ENCODE measurements around the gene ADCY1. TPM values are rescaled to one million over a fixed set of nuclear protein-coding genes. Genes with fewer than 3 reads are reported as not detected.

The ADCY1 gene
- total RNA-seq, 2 experiments from 2014 or later = 0.03 TPM; not detected in 1

DNA sequence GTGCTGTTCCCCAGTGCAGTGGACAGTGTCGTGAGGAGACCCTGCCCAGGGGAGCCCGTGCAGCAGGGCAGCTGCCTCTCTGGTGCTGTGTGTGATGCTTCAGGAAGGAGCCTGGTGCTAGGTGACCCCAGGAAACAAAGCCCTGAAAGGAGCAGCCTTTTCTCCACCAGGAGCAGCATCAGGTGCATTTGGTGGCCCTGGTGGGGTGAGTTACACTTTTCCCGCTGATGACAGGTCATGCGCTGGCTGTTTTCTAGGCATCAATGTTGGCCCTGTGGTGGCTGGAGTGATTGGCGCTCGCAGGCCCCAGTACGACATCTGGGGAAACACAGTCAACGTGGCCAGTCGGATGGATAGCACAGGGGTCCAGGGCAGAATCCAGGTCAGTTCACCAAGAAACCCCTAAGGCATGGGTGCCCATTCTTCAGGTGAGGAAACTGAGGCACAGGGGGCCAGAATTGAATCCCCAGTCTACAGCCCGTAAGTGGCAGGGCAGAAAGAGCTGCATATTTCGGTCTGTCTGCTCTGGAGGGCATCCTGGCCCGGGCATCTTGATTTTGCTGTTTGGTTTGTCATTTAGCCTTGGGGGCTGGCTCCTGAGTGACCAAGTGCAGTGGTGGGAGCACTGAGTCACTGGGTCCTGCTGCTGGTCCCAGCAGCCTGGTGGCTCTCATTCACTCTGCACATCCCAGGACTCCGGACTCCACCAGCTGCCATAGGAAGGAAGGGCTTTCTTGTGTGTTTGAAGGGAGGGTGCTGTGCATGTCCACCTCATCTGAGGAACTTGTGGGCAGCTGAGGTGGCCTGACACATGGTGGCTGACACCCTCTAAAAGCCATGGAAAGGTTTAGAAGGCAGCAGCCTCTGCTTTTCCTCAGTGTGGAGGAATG, 136.3 kb downstream of the ADCY1 start:
- H3K27ac Mint-ChIP-seq = no peak overlapping the region
- Histone ChIP-seq H3K4me1 (ENCODE audit: insufficient read depth, low read length) (no peaks in the 10 kb centered on the region), H3K27me3 (ENCODE audit: control insufficient read depth in 1 of 2, insufficient read depth in 2 of 2, low read length in 2 of 2) (no peaks in the 10 kb centered on the region), H3K27ac (ENCODE audit: low read depth in 1 of 2, low read length in 2 of 2) (no peak overlapping the region), H3K4me3 (ENCODE audit: low read length) (no peak overlapping the region), H3K9me3 (ENCODE audit: control insufficient read depth in 1 of 2, insufficient read depth in 1 of 2, low read length in 2 of 2) (no peaks in the 10 kb centered on the region), H3K36me3 (ENCODE audit: insufficient read depth, low read length) (no peaks in the 10 kb centered on the region)
- H3K4me3 Mint-ChIP-seq = no peak overlapping the region
- CTCF ChIA-PET = no interaction called here
- H3K36me3 Mint-ChIP-seq (ENCODE audit: low read depth) = no peaks in the 10 kb centered on the region
- H3K9me3 Mint-ChIP-seq = no peaks in the 10 kb centered on the region
- ATAC-seq (ENCODE audit: poor library complexity) (no peak), DNase-seq (no peak)
- peaks cover 9% of the 10 kb centered on the region for H3K27me3 Mint-ChIP-seq
- POLR2A ChIA-PET = no interaction called here
- no peaks in the 10 kb centered on the region for H3K4me1 Mint-ChIP-seq (ENCODE audit: low read depth)
- TF ChIP-seq, protein P1, sequence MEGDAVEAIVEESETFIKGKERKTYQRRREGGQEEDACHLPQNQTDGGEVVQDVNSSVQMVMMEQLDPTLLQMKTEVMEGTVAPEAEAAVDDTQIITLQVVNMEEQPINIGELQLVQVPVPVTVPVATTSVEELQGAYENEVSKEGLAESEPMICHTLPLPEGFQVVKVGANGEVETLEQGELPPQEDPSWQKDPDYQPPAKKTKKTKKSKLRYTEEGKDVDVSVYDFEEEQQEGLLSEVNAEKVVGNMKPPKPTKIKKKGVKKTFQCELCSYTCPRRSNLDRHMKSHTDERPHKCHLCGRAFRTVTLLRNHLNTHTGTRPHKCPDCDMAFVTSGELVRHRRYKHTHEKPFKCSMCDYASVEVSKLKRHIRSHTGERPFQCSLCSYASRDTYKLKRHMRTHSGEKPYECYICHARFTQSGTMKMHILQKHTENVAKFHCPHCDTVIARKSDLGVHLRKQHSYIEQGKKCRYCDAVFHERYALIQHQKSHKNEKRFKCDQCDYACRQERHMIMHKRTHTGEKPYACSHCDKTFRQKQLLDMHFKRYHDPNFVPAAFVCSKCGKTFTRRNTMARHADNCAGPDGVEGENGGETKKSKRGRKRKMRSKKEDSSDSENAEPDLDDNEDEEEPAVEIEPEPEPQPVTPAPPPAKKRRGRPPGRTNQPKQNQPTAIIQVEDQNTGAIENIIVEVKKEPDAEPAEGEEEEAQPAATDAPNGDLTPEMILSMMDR (IDR thresholded peaks at IDR 0.05) = no peak
- intact Hi-C loops (cut with DNase I, micrococcal nuclease) = no loop called here

DNA sequence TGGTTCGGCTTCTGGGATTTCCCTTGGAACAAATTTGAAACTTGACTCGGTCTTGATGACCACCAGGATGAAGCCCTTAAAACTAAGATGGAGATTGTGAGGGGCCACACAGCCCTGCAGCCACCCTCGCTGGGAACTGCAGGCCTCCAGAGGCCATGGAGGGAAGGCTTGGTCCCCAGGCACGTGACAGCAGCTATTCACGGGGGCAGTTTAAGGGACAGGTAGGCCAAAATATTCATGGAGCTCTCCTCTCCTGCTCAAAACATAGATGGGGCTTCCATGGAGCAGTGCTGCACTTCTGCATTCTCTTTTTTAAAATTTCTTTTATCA, 137.0 kb downstream of the ADCY1 start:
- CTCF ChIA-PET = no interaction called here
- Mint-ChIP-seq H3K36me3 (ENCODE audit: low read depth) (no peaks in the 10 kb centered on the region), H3K4me3 (no peak overlapping the region), H3K27ac (no peak overlapping the region), H3K4me1 (ENCODE audit: low read depth) (no peaks in the 10 kb centered on the region), H3K27me3 (peaks cover 9% of the 10 kb centered on the region), H3K9me3 (no peaks in the 10 kb centered on the region)
- Histone ChIP-seq H3K27ac (ENCODE audit: low read depth in 1 of 2, low read length in 2 of 2) (no peak overlapping the region), H3K27me3 (ENCODE audit: control insufficient read depth in 1 of 2, insufficient read depth in 2 of 2, low read length in 2 of 2) (no peaks in the 10 kb centered on the region), H3K4me1 (ENCODE audit: insufficient read depth, low read length) (no peaks in the 10 kb centered on the region), H3K36me3 (ENCODE audit: insufficient read depth, low read length) (no peaks in the 10 kb centered on the region), H3K4me3 (ENCODE audit: low read length) (no peak overlapping the region), H3K9me3 (ENCODE audit: control insufficient read depth in 1 of 2, insufficient read depth in 1 of 2, low read length in 2 of 2) (no peaks in the 10 kb centered on the region)
- TF ChIP-seq, protein P1 (IDR thresholded peaks at IDR 0.05) = no peak
- ATAC-seq (ENCODE audit: poor library complexity) (no peak), DNase-seq (no peak)
- intact Hi-C loops (cut with DNase I, micrococcal nuclease) = no loop called here
- POLR2A ChIA-PET = no interaction called here

DNA sequence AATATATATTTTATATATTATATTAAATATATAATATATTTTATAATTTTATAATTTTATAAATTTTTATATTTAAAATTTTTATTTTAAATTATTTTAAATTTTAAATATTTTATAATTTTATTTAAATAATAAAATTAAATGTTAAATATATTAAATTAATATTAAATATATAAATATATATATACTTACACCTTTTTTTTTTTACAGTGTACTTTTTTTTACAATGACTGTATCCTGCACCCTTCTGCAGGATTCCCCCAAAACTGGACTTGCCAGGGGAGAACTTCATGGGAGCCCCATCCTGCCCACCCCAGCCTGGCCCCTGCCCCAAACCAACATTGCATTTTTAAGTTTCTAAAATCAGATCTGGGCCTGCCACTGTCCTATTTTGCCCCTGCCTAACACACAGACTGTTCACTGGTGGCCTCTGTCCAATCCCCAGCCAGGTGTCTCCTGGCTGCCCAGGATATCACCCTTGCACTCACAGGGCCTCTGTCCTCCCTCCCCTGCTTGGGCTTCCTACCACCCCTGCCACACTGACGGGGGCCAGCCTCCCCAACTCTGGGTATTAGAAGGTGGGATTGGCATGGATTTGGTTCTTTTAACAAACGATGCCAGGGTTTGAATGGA, 138.0 kb downstream of the ADCY1 start:
- CTCF ChIA-PET = no interaction called here
- Histone ChIP-seq H3K9me3 (ENCODE audit: control insufficient read depth in 1 of 2, insufficient read depth in 1 of 2, low read length in 2 of 2) (no peaks in the 10 kb centered on the region), H3K4me1 (ENCODE audit: insufficient read depth, low read length) (no peaks in the 10 kb centered on the region), H3K36me3 (ENCODE audit: insufficient read depth, low read length) (no peaks in the 10 kb centered on the region), H3K27ac (ENCODE audit: low read depth in 1 of 2, low read length in 2 of 2) (no peak overlapping the region), H3K27me3 (ENCODE audit: control insufficient read depth in 1 of 2, insufficient read depth in 2 of 2, low read length in 2 of 2) (no peaks in the 10 kb centered on the region), H3K4me3 (ENCODE audit: low read length) (no peak overlapping the region)
- POLR2A ChIA-PET = no interaction called here
- no peaks in the 10 kb centered on the region for H3K36me3 Mint-ChIP-seq (ENCODE audit: low read depth)
- DNase-seq = no peak
- no peak for ATAC-seq (ENCODE audit: poor library complexity)
- TF ChIP-seq, protein P1 (IDR thresholded peaks at IDR 0.05) = no peak
- H3K9me3 Mint-ChIP-seq = no peaks in the 10 kb centered on the region
- H3K4me3 Mint-ChIP-seq = no peak overlapping the region
- peaks cover 9% of the 10 kb centered on the region for H3K27me3 Mint-ChIP-seq
- H3K4me1 Mint-ChIP-seq (ENCODE audit: low read depth) = no peaks in the 10 kb centered on the region
- intact Hi-C loops (cut with DNase I, micrococcal nuclease) = no loop called here
- H3K27ac Mint-ChIP-seq = no peak overlapping the region

Data from CD4-positive, alpha-beta T cell (primary cell).